ENCODE data around the gene CENPP. TPM values are rescaled to one million over a fixed set of nuclear protein-coding genes. Genes with fewer than 3 reads are reported as not detected.
"Not testable (repeated sequence)": the region's sequence is repeated elsewhere in the genome, so short reads cannot be mapped to it uniquely, and the experiment has no call there.

CENPP gene
- total and polyA plus RNA-seq, 2 donors: 2.7 to 20.9 TPM

DNA sequence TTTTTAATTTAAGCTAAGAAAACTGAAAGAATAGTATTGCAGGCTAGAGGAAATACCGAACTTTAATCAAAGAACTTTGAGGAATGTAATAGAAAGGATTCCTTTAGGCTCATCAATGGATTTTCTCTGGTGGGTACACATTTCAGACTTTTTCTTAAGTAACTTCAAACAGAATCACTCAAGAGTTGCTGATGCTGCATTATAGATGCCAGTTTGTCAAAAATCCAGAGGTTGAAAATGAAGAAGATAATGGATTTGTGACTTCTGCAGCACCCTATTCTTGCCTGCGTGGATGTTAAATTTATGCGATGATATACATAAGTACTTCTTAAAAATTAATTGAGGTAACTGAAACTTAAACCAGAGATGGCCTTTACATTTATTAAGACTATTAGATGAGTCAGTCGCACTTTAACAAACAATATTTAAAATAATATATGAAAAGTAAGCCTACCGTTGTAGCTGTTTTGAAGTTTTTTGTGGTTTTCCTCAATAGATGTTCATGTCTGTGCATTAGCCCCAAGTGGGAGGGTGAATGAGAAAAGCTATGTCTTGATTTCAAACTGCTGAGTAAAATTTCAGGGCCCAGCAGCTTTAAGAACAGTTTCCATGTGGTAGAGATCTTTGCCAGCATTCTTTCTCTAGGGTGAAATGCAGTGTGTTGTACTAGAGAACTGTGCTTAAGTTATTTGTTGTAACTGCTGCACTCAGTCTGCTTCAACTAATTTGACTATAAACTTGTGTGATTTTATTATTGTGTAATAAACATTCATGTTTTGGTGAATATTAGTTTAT lies 78.5 kb downstream of the CENPP start, which contains the start of gene OGN:
Gene OGN (minus strand): TSS at position 537 of the 795 bp plus-strand sequence. CDS start 1,171 bp downstream, outside the sequence.
- H3K4me1 ChIP-seq (ENCODE audit: insufficient read depth): no peaks in the 10 kb centered on the region

DNA sequence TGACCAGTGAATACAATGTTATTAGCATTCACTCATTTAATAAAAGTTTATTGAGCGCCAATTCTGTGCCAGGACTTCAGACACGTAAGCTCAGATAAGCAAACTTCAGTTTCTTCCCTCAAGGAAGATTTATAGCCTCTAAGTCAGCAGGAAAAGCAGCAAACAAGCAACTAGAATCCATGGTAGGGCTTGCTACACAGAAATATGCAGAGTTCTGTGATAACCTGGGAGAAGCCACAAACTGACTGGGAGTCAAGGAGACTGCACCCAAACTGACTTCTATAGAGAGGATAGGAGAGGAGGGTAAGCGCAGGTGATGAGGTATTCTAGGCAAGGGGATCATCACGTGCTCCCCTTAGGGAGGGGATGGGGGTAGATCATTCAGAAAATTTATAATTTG lies 80.1 kb downstream of the CENPP start:
- Histone ChIP-seq H3K27ac (ENCODE audit: low read depth) (no peak overlapping the region), H3K4me1 (ENCODE audit: insufficient read depth) (no peaks in the 10 kb centered on the region), H3K4me3 (ENCODE audit: low read depth, low read length) (no peak overlapping the region), H3K36me3 (ENCODE audit: insufficient read depth) (no peaks in the 10 kb centered on the region)
- DNase-seq (ENCODE audit: extremely low spot score): no peak
- WGBS: 41% methylated on average over 4 of the region's 4 CpGs

More for the DNA sequence above, 78.5 kb downstream of the CENPP start, which contains the start of gene OGN:
- no peak for DNase-seq (ENCODE audit: extremely low spot score)
- H3K4me3 ChIP-seq (ENCODE audit: low read depth, low read length): no peak within 1 kb of the TSS
- 48% methylated on average over 5 of the region's 5 CpGs for WGBS
- no peak within 1 kb of the TSS for H3K27ac ChIP-seq (ENCODE audit: low read depth)
- no peaks in the 10 kb centered on the region for H3K36me3 ChIP-seq (ENCODE audit: insufficient read depth)

DNA sequence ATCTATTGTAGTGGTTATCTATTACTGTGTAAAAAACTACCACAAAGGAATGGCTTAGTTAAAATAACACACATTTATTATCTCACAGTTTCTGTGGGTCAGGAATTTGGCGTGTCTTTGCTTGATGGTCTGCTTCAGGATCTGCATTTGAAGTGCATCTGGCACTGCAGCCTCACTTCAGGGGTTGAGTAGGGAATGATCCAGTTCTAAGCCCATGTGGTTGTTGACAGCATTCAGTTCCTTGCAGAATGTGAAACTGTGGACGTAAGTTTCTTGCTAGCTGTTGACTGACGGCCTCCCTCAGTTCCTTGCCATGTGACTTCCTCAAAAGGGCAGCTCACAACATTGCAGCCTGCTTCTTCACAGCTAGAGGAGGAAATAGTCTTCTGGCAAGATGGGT lies 80.7 kb downstream of the CENPP start:
- Histone ChIP-seq H3K4me3 (ENCODE audit: low read depth, low read length) (no peak overlapping the region), H3K4me1 (ENCODE audit: insufficient read depth) (no peaks in the 10 kb centered on the region), H3K36me3 (ENCODE audit: insufficient read depth) (no peaks in the 10 kb centered on the region), H3K27ac (ENCODE audit: low read depth) (no peak overlapping the region)
- 22% methylated on average over 3 of the region's 3 CpGs for WGBS
- no peak for DNase-seq (ENCODE audit: extremely low spot score)

DNA sequence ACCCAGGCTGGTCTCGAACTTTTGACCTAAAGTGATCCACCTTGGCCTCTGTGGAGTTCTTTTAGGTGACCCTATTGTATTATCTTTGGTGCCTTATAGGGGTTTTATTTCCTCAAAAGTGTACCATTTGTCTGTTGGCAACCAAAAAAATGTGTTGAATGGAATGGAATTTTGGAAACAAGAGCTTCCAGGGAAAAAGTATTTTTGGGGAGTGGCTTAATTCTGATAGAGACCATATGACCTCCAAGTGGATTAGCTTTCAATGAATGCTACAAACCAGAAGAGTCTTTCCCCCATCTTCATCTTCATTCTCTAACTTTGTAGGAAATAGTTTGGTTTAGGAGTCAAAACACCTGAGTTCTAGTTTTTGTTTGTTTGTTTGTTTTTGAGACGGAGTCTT lies 82.1 kb downstream of the CENPP start:
- WGBS: 96% methylated on average over 2 of the region's 2 CpGs
- H3K4me3 ChIP-seq (ENCODE audit: low read depth, low read length): no peak overlapping the region
- DNase-seq (ENCODE audit: extremely low spot score): no peak
- no peaks in the 10 kb centered on the region for H3K36me3 ChIP-seq (ENCODE audit: insufficient read depth)
- no peak overlapping the region for H3K27ac ChIP-seq (ENCODE audit: low read depth)
- no peaks in the 10 kb centered on the region for H3K4me1 ChIP-seq (ENCODE audit: insufficient read depth)

DNA sequence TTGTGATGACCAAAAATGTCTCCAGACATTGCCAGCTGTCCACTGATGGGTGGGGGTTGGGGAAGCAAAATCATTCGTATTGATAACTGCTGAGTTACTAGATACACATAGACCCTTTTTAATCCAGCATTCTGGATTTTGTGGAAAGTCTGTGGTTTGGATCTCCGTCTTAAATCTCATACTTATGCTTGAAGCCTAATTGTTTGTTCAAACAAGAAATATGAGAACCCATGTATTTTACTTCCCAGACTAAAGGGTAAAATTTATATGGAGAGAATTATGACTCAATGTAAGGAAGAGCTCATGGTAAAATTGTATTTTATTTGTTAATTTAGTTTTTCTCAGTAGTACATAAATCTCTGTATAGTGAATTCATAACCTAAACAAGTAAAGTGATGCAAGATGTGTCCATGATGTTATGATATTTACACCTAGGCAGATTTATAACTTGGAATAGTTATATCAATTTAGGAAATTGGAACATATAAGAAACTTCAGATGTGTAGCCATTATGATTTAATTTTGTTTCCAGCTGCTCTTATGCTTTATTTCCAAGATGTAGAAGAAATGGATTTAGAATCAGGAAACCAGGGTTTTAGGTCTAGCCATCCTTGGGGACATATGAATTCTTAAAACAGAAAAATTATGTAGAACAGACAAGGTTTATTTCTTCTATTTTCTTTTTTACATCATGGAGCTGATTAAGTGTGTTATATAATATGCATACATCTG lies 83.2 kb downstream of the CENPP start:
- H3K27ac ChIP-seq (ENCODE audit: low read depth): no peak overlapping the region
- DNase-seq (ENCODE audit: extremely low spot score): no peak
- H3K4me1 ChIP-seq (ENCODE audit: insufficient read depth): no peaks in the 10 kb centered on the region
- WGBS: 91% methylated on average over 2 of the region's 2 CpGs
- no peaks in the 10 kb centered on the region for H3K36me3 ChIP-seq (ENCODE audit: insufficient read depth)
- no peak overlapping the region for H3K4me3 ChIP-seq (ENCODE audit: low read depth, low read length)

DNA sequence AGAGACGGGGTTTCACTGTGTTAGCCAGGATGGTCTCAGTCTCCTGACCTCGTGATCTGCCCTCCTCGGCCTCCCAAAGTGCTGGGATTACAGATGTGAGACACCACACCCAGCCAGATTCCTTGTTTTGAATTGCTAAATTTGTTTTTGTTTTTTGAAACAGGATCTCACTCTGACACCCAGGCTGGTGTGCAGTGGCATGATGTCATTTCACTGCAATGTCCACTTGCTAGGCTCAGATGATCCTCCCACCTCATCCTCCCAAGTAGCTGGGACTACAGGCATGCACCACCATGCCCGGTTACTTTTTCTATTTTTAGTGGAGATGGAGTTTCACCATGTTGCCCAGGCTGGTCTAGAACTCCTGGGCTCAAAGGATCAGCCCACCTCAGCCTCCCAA lies 85.4 kb downstream of the CENPP start:
- H3K4me1 ChIP-seq (ENCODE audit: insufficient read depth); DNase-seq (ENCODE audit: extremely low spot score); H3K36me3 ChIP-seq (ENCODE audit: insufficient read depth); H3K27ac ChIP-seq (ENCODE audit: low read depth); H3K4me3 ChIP-seq (ENCODE audit: low read depth, low read length): not testable (repeated sequence)
- WGBS: 69% methylated on average over 4 of the region's 4 CpGs

DNA sequence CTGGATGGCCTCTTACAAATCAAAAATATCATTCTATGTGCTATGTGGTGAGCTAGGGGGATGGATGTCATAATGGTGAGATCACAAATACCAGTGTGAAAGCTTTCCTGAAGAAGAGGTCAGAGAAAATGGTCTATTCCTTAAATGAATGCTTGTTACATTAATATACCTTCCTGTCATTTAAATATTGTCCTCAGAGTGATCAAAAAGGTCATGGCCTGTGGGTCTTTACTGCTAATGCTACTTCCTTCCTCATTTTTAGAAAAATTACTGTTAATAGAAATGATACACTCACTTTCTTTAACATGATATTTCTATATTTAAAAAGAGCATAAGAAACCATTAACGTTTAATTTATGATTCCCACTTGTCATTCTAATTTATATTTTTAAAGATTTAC lies 88.8 kb downstream of the CENPP start:
- H3K4me3 ChIP-seq (ENCODE audit: low read depth, low read length): no peak overlapping the region
- no peaks in the 10 kb centered on the region for H3K4me1 ChIP-seq (ENCODE audit: insufficient read depth)
- no peaks in the 10 kb centered on the region for H3K36me3 ChIP-seq (ENCODE audit: insufficient read depth)
- DNase-seq (ENCODE audit: extremely low spot score): no peak
- WGBS: 58% methylated on average over 1 of the region's 1 CpG
- H3K27ac ChIP-seq (ENCODE audit: low read depth): peak overlapping the region; percentile 23

DNA sequence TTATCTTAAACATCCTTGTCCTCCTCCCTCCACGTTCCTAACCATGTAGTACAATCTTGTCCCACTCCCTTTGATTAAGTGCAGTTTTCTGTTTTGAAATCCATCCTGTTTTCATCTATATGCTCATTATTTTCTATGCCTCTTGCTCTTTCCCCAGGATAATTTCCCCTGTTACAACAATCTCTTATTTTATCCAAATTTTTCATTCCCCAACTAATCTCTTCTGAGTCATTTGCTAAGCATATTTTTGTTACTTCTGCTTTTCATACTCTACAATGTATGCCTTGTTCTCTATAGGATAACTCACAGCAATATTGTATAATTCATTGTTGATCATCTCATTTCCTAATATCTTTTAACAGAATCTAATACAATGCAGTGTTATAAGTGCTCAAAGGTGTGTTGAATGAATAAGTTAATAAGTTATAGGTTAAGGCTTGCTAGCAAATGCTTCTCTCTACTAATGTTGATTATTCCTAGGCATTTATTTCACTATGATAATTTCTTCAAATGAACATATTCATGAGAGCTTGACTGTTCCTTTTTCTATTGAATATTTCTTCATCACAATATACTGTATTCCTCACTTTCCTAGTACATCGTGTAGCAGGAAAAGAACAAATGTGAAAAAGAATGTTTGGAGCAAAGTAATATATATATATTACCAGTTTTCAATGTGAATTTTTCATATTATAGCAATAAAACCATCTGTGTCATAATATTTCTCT lies 97.0 kb downstream of the CENPP start:
- Histone ChIP-seq H3K36me3 (ENCODE audit: insufficient read depth) (no peaks in the 10 kb centered on the region), H3K4me3 (ENCODE audit: low read depth, low read length) (no peak overlapping the region), H3K27ac (ENCODE audit: low read depth) (no peak overlapping the region), H3K4me1 (ENCODE audit: insufficient read depth) (no peaks in the 10 kb centered on the region)
- WGBS: 77% methylated on average over 2 of the region's 2 CpGs
- no peak for DNase-seq (ENCODE audit: extremely low spot score)

DNA sequence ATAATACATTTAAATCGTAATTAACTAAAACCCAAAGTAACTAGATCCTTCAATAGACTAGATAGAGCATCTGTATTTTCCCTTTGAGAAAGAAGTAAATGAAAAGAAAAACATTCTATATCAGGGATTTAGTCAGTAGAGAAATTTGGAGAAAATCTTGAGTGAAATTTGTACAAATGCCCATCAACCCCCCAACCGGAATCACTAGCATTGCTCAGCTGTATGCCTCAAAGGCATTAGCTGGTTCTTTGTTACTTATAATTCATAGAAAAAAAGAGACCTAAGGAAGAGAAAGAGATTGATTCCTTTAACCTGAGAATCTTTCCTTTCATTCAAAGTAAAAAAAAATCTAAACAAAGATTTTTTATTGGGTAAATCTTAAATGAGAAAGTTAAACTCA lies 97.9 kb downstream of the CENPP start:
- H3K4me1 ChIP-seq (ENCODE audit: insufficient read depth): no peaks in the 10 kb centered on the region
- H3K4me3 ChIP-seq (ENCODE audit: low read depth, low read length): no peak overlapping the region
- 87% methylated on average over 2 of the region's 2 CpGs for WGBS
- H3K36me3 ChIP-seq (ENCODE audit: insufficient read depth): no peaks in the 10 kb centered on the region
- no peak overlapping the region for H3K27ac ChIP-seq (ENCODE audit: low read depth)
- no peak for DNase-seq (ENCODE audit: extremely low spot score)

DNA sequence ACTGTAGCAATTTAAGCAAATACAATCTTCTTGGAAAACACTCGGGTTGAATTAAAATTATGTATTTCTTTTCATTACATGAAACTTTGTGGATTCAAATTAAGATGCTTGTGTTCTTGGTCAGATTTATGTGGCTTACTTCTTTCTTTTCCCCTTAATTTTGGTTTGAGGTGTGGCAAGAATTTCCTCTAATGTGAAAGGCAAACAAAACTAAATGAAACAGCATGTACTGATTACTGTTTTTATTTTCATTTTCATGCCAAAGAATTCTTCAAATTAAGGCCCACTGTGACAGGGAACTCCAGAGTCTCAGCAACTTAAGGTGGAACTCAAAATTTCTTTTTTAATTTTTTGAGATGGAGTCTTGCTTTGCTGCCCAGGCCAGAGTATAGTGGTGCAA lies 98.6 kb downstream of the CENPP start, which contains the start of gene OMD:
Gene OMD (minus strand): TSS at position 132 of the 400 bp plus-strand sequence. CDS start 6,913 bp downstream, outside the sequence.
- Histone ChIP-seq H3K27ac (ENCODE audit: low read depth) (no peak within 1 kb of the TSS), H3K4me1 (ENCODE audit: insufficient read depth) (no peaks in the 10 kb centered on the region), H3K36me3 (ENCODE audit: insufficient read depth) (no peaks in the 10 kb centered on the region), H3K4me3 (ENCODE audit: low read depth, low read length) (no peak within 1 kb of the TSS)
- 39% methylated on average over 1 of the region's 1 CpG for WGBS
- no peak for DNase-seq (ENCODE audit: extremely low spot score)

DNA sequence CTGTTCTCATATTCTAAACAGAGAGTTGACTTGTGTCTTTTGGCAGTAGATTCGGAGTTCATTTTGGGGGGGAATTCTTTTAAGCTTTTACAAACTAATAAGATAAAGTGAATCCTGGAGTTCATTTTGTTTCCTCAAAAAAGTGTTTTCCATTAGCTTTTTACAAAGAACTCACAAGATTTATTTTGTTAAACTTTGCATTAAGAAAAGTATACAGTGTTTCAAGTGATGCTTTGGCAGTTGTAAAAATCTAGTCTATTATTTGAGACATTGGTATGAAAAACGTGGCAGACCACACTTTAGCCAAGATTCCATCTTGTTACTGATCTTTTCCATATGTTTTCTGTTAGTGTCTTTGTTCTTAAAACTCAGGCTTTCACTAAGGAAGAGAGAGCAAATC lies 99.7 kb downstream of the CENPP start:
- no peaks in the 10 kb centered on the region for H3K4me1 ChIP-seq (ENCODE audit: insufficient read depth)
- peak overlapping the region; percentile 10 for H3K27ac ChIP-seq (ENCODE audit: low read depth)
- 24% methylated on average over 2 of the region's 2 CpGs for WGBS
- peak; percentile 87 for DNase-seq (ENCODE audit: extremely low spot score)
- no peak overlapping the region for H3K4me3 ChIP-seq (ENCODE audit: low read depth, low read length)
- no peaks in the 10 kb centered on the region for H3K36me3 ChIP-seq (ENCODE audit: insufficient read depth)

DNA sequence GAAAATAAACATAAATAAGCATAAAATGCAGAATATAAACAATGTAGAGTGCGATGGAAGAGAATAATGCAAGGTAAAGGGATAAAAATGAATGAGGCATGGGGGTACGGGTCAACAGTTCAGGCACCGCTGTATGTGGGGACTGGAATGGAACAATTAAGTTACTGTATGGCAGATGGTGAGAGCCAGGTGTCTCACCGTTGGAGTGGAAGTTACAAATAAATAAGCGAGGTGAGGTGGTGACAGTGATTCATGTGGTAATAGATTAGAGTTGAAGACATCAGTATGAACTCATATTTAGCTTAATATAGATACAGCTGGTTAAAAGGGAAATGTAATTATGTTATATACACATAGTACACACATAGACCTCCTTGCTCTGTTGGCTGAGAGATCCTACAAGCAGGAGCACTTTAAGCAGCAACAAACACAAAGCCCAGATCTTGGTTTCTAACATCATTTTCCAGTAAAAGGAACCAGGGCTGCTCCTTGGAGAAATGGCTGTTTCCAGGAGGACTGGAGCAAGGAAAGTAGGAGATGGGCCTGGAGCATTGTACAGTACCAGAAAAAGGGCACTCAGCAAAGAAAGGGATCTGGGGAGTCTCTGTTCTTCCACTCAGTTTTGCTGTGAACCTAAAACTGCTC lies 100.9 kb downstream of the CENPP start:
- 54% methylated on average over 5 of the region's 5 CpGs for WGBS
- Histone ChIP-seq H3K4me3 (ENCODE audit: low read depth, low read length) (no peak overlapping the region), H3K36me3 (ENCODE audit: insufficient read depth) (no peaks in the 10 kb centered on the region), H3K4me1 (ENCODE audit: insufficient read depth) (no peaks in the 10 kb centered on the region), H3K27ac (ENCODE audit: low read depth) (no peak overlapping the region)
- DNase-seq (ENCODE audit: extremely low spot score): no peak

DNA sequence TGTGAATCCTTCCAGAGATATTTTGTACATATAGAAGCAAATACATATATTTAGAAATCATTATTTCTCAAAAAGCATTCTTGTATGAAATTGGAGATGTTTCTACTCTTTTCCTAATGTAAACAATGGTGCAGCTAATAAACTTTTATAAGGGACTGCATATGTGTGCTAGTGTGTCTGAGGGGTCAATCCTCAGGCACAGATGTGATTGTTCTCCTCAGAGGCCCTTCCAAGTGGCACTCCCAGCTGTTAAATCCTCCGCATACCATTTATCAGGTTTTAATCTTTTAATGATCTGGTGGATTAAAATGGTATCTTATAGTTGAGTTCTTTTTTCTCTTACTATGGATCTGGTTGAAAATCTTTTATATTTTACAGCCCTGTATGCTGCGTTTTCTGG lies 104.1 kb downstream of the CENPP start:
- Histone ChIP-seq H3K36me3 (ENCODE audit: insufficient read depth) (no peaks in the 10 kb centered on the region), H3K4me1 (ENCODE audit: insufficient read depth) (no peaks in the 10 kb centered on the region), H3K27ac (ENCODE audit: low read depth) (no peak overlapping the region), H3K4me3 (ENCODE audit: low read depth, low read length) (no peak overlapping the region)
- WGBS: 52% methylated on average over 2 of the region's 2 CpGs
- no peak for DNase-seq (ENCODE audit: extremely low spot score)

Data from urinary bladder (tissue), 4 donors.